ENCODE results near the gene MSRB1. TPM values are rescaled to one million over a fixed set of nuclear protein-coding genes. Genes with fewer than 3 reads are reported as not detected.
"Not testable (repeated sequence)": the region's sequence is repeated elsewhere in the genome, so short reads cannot be mapped to it uniquely, and the experiment has no call there.

Gene MSRB1
- total and polyA plus RNA-seq, 2 of the 13 experiments (the other 11 are each of a cell fraction or from before 2014, with no cell fraction given) = 32.1 to 75.4 TPM

- in situ Hi-C loops (cut with HindIII; ENCODE audit: extremely low pct_ligation_motif_present, low pct_unique_long_range_greater_than_20kb); H3K4me2 ChIP-seq (ENCODE audit: low read depth, low read length); H3K9ac ChIP-seq (ENCODE audit: insufficient read depth, low read depth, low read length); CTCF ChIA-PET (ENCODE audit: low intra/inter-chr PET ratio, low total read pairs); H3K4me3 ChIP-seq (replicated peaks in 1 of 3; ENCODE audit: insufficient read depth in 1 of 3, low read depth in 2 of 3, low read length in 3 of 3); FAIRE-seq; H3K9me3 ChIP-seq (ENCODE audit: low read length); BruUV-seq (replicated peaks); H2AFZ ChIP-seq (ENCODE audit: low read length); DNase-seq (ENCODE audit: low spot score); H3K27ac ChIP-seq (ENCODE audit: extremely low read length, insufficient read depth, low read length); ATAC-seq: not testable (repeated sequence)
- peaks cover 17% of the 10 kb centered on the region for H3K79me2 ChIP-seq (ENCODE audit: insufficient read depth, low read length)
- peaks cover 22% of the 10 kb centered on the region for H4K20me1 ChIP-seq (ENCODE audit: insufficient read depth, low read length)
- WGBS (ENCODE audit: low lambda C conversion rate) = 97% methylated on average over 13 of the region's 30 CpGs
- peaks cover 52% of the 10 kb centered on the region for H3K4me1 ChIP-seq (ENCODE audit: insufficient read depth, low read length)
- peaks cover 2 to 12% of the 10 kb centered on the region in 2 experiments; a peak in 3 of 5 replicates for H3K36me3 ChIP-seq (replicated peaks in 1 of 2; ENCODE audit: control insufficient read depth in 1 of 2, insufficient read depth in 2 of 2, low read length in 2 of 2)
- POLR2A ChIA-PET = interaction anchor here (1.1 to 7.4 kb wide), 5 partner anchors 8 to 27 kb away, joined by 3 to 139 read pairs (median 5); partner anchors contain the start of genes MSRB1, RNF151 and TBL3
- intact Hi-C loops (cut with micrococcal nuclease; ENCODE audit: unreplicated experiment) = loop anchor here (2.0 kb wide), 1 partner anchor 17 kb away; no protein-coding TSS in a partner anchor
- peaks cover 3 to 15% of the 10 kb centered on the region in 2 experiments; a peak in 3 of 5 replicates for H3K27me3 ChIP-seq (ENCODE audit: control insufficient read depth in 1 of 2, insufficient read depth in 2 of 2, low read length in 2 of 2)
- TF ChIP-seq ZBTB38 (CRISPR knock-in tag; IDR thresholded peaks at IDR 0.05) = 0 out of 2 replicates have a peak, but pooled peaks have one; percentile 62
- TF ChIP-seq RBFOX2 (IDR thresholded peaks at IDR 0.05; ENCODE audit: low read depth, low read length) = 0 out of 2 replicates have a peak, but pooled peaks have one; percentile 8
Observed at GRCh38 chr16:1958143-1958491, 15.1 kb upstream of the MSRB1 start.

GRCh38 chr16:1957434-1958142, 14.6 kb upstream of the MSRB1 start:
- H3K9ac ChIP-seq (ENCODE audit: insufficient read depth, low read depth, low read length); H3K36me3 ChIP-seq (replicated peaks in 1 of 2; ENCODE audit: control insufficient read depth in 1 of 2, insufficient read depth in 2 of 2, low read length in 2 of 2); H3K9me3 ChIP-seq (ENCODE audit: low read length); H3K4me2 ChIP-seq (ENCODE audit: low read depth, low read length); in situ Hi-C loops (cut with HindIII; ENCODE audit: extremely low pct_ligation_motif_present, low pct_unique_long_range_greater_than_20kb); H2AFZ ChIP-seq (ENCODE audit: low read length); ATAC-seq; H3K27ac ChIP-seq (ENCODE audit: extremely low read length, insufficient read depth, low read length); BruUV-seq (replicated peaks); FAIRE-seq; CTCF ChIA-PET (ENCODE audit: low intra/inter-chr PET ratio, low total read pairs); DNase-seq (ENCODE audit: low spot score); H3K4me3 ChIP-seq (replicated peaks in 1 of 3; ENCODE audit: insufficient read depth in 1 of 3, low read depth in 2 of 3, low read length in 3 of 3); TF ChIP-seq SP1 (IDR thresholded peaks at IDR 0.05): not testable (repeated sequence)
- intact Hi-C loops (cut with micrococcal nuclease; ENCODE audit: unreplicated experiment) = loop anchor here (2.0 kb wide), 1 partner anchor 17 kb away; no protein-coding TSS in a partner anchor
- peaks cover 47% of the 10 kb centered on the region for H3K4me1 ChIP-seq (ENCODE audit: insufficient read depth, low read length)
- H4K20me1 ChIP-seq (ENCODE audit: insufficient read depth, low read length) = peaks cover 16% of the 10 kb centered on the region
- peaks cover 3 to 18% of the 10 kb centered on the region in 2 experiments; a peak in 4 of 5 replicates for H3K27me3 ChIP-seq (ENCODE audit: control insufficient read depth in 1 of 2, insufficient read depth in 2 of 2, low read length in 2 of 2)
- H3K79me2 ChIP-seq (ENCODE audit: insufficient read depth, low read length) = peaks cover 13% of the 10 kb centered on the region
- 84% methylated on average over 21 of the region's 22 CpGs for WGBS (ENCODE audit: low lambda C conversion rate)
- TF ChIP-seq ZBTB33 (CRISPR knock-in tag; IDR thresholded peaks at IDR 0.05) (peak; percentile 88), POLR2AphosphoS5 (IDR thresholded peaks at IDR 0.05; ENCODE audit: low read depth, low read length) (peak; percentile 66), SP1 (CRISPR knock-in tag; IDR thresholded peaks at IDR 0.05) (peak; percentile 40; the same call in 1 of the 2 replicates), RBFOX2 (IDR thresholded peaks at IDR 0.05; ENCODE audit: low read depth, low read length) (0 out of 2 replicates have a peak, but pooled peaks have one; percentile 19), THAP11 (CRISPR knock-in tag; IDR thresholded peaks at IDR 0.05) (0 out of 2 replicates have a peak, but pooled peaks have one; percentile 28), POLR2G (IDR thresholded peaks at IDR 0.05; ENCODE audit: low read depth, low read length) (peak; percentile 41; the same call in 1 of the 2 replicates), DRAP1 (CRISPR knock-in tag; IDR thresholded peaks at IDR 0.05) (peak; percentile 46; the same call in 1 of the 2 replicates), NFYB (CRISPR knock-in tag; IDR thresholded peaks at IDR 0.05) (peak; percentile 79), NFYC (CRISPR knock-in tag; IDR thresholded peaks at IDR 0.05) (peak; percentile 77), POLR2A (IDR thresholded peaks at IDR 0.05; ENCODE audit: insufficient read depth in 1 of 2, low read depth in 2 of 2, low read length in 2 of 2) (peak; percentile 66 to 85)
- POLR2A ChIA-PET = interaction anchor here (1.1 to 7.4 kb wide), 5 partner anchors 9 to 27 kb away, joined by 3 to 139 read pairs (median 5); partner anchors contain the start of genes MSRB1, RNF151 and TBL3

All from HepG2 (cell line).